Trophoblast cell (in vitro differentiated cells and primary cell): ENCODE measurements around the gene SERPINA9.
"Not testable (repeated sequence)": the region's sequence is repeated elsewhere in the genome, so short reads cannot be mapped to it uniquely, and the experiment has no call there.

Experiments
- DNase-seq, 2 donors: peaks; one replicate each; pipeline ENCODE4 v3.0.0-alpha.2; 2016
- H2AFZ ChIP-seq: 2 replicates; pipeline ENCODE4 v1.6.1; 2013; ENCODE audit warnings: low read length, moderate library complexity, mild to moderate bottlenecking; ENCODE audit not compliant: insufficient read depth, poor library complexity
- H2AK5ac ChIP-seq: 2 replicates; pipeline ENCODE4 v1.6.1; 2013; ENCODE audit warnings: mild to moderate bottlenecking, low read length
- H2BK120ac ChIP-seq: 2 replicates; pipeline ENCODE4 v1.6.1; 2013; ENCODE audit warnings: low read length, mild to moderate bottlenecking, moderate library complexity; ENCODE audit not compliant: insufficient read depth, poor library complexity
- H2BK12ac ChIP-seq: 2 replicates; pipeline ENCODE4 v1.6.1; 2013; ENCODE audit warnings: mild to moderate bottlenecking, low read length, moderate library complexity
- H2BK5ac ChIP-seq: 2 replicates; pipeline ENCODE4 v1.6.1; 2013; ENCODE audit warnings: low read length, low read depth, moderate library complexity, mild to moderate bottlenecking; ENCODE audit not compliant: poor library complexity
- H3K14ac ChIP-seq: 2 replicates; pipeline ENCODE4 v1.6.1; 2013; ENCODE audit warnings: mild to moderate bottlenecking, low read length
- H3K18ac ChIP-seq: 2 replicates; pipeline ENCODE4 v1.6.1; 2013; ENCODE audit warnings: mild to moderate bottlenecking, low read length
- H3K23ac ChIP-seq: 2 replicates; pipeline ENCODE4 v1.6.1; 2013; ENCODE audit warnings: low read length
- H3K27ac ChIP-seq: 2 replicates; pipeline ENCODE4 v1.5.1; 2013; ENCODE audit warnings: low read depth, mild to moderate bottlenecking, inconsistent platforms, low read length, moderate library complexity
- H3K27me3 ChIP-seq: 2 replicates; pipeline ENCODE4 v1.6.1; 2013; ENCODE audit warnings: inconsistent platforms, mild to moderate bottlenecking, low read length, moderate library complexity; ENCODE audit not compliant: insufficient read depth
- H3K36me3 ChIP-seq, 2 experiments: 1 replicate in 1 of 2; 2 replicates in 1 of 2; pipeline ENCODE4 v1.6.1; 2013; ENCODE audit warnings: low read length in 2 of 2, mild to moderate bottlenecking in 2 of 2, moderate library complexity in 1 of 2; ENCODE audit not compliant: insufficient read depth in 2 of 2, control insufficient read depth in 1 of 2
- H3K4ac ChIP-seq: 2 replicates; pipeline ENCODE4 v1.6.1; 2013; ENCODE audit warnings: low read depth, mild to moderate bottlenecking, low read length, moderate library complexity
- H3K4me1 ChIP-seq, 2 experiments: 1 replicate in 1 of 2; 2 replicates in 1 of 2; pipeline ENCODE4 v1.6.1; 2013; ENCODE audit warnings: low read length in 2 of 2, mild to moderate bottlenecking in 2 of 2, moderate library complexity in 1 of 2; ENCODE audit not compliant: insufficient read depth in 2 of 2, control insufficient read depth in 1 of 2
- H3K4me2 ChIP-seq: 2 replicates; pipeline ENCODE4 v1.6.1; 2013; ENCODE audit warnings: inconsistent platforms, mild to moderate bottlenecking, low read length, moderate library complexity
- H3K4me3 ChIP-seq: 2 replicates; pipeline ENCODE4 v1.5.1; 2013; ENCODE audit warnings: mild to moderate bottlenecking, low read depth, low read length, inconsistent platforms
- H3K79me1 ChIP-seq: one replicate; pipeline ENCODE4 v1.6.1; 2013; ENCODE audit warnings: low read length
- H3K79me2 ChIP-seq: 2 replicates; pipeline ENCODE4 v1.6.1; 2013; ENCODE audit warnings: low read length, mild to moderate bottlenecking; ENCODE audit not compliant: control insufficient read depth, insufficient read depth, poor library complexity
- H3K9ac ChIP-seq: 2 replicates; pipeline ENCODE4 v1.6.1; 2013; ENCODE audit warnings: mild to moderate bottlenecking, low read length
- H3K9me3 ChIP-seq: 2 replicates; pipeline ENCODE4 v1.6.1; 2013; ENCODE audit warnings: low read depth, mild to moderate bottlenecking, control low read depth, inconsistent platforms, low read length; ENCODE audit not compliant: insufficient read depth
- H4K12ac ChIP-seq: 2 replicates; pipeline ENCODE4 v1.6.1; 2013; ENCODE audit warnings: low read depth, mild to moderate bottlenecking, low read length, moderate library complexity
- H4K8ac ChIP-seq: 2 replicates; pipeline ENCODE4 v1.6.1; 2013; ENCODE audit warnings: low read depth, mild to moderate bottlenecking, low read length, moderate library complexity
- H4K91ac ChIP-seq: one replicate; pipeline ENCODE4 v1.6.1; 2013; ENCODE audit warnings: low read depth, mild to moderate bottlenecking, low read length, moderate library complexity
- WGBS: extraction: QIAGEN DNeasy Blood & Tissue Kit; methylation state at CpG from one replicate; pipeline ENCODE4 v1.1.7; 2013; ENCODE audit warnings: missing lambda C conversion rate; ENCODE audit not compliant: insufficient read length, insufficient coverage; ENCODE audit errors: extremely low coverage; 5-methylcytosine and 5-hydroxymethylcytosine counted together

The SERPINA9 gene

GRCh38 chr14:94417497-94418205 is 58.3 kb downstream of the SERPINA9 start:
- not testable (repeated sequence) for H3K36me3 ChIP-seq, H3K4me2 ChIP-seq, H3K4me3 ChIP-seq, H3K27ac ChIP-seq, H2BK120ac ChIP-seq, H3K23ac ChIP-seq, H4K91ac ChIP-seq, H2AFZ ChIP-seq, H2BK12ac ChIP-seq, H3K18ac ChIP-seq, H3K9me3 ChIP-seq, H2BK5ac ChIP-seq, H3K27me3 ChIP-seq, H3K14ac ChIP-seq, DNase-seq, H3K79me1 ChIP-seq, H3K4ac ChIP-seq, H2AK5ac ChIP-seq, H4K8ac ChIP-seq, H3K79me2 ChIP-seq, H3K9ac ChIP-seq, H4K12ac ChIP-seq, H3K4me1 ChIP-seq
- WGBS, result no CpG with 5 or more reads among the region's 3 CpGs
